Endothelial cell (in vitro differentiated cells): Measurements from ENCODE around the gene TMC5. TPM values are rescaled to one million over a fixed set of nuclear protein-coding genes. Genes with fewer than 3 reads are reported as not detected.

Source experiments
- DNase-seq: peaks from one replicate; pipeline ENCODE4 v3.0.0; 2021; ENCODE audit warnings: low spot score
- H3K27ac Mint-ChIP-seq: one replicate; pipeline ENCODE4 v1.8.0; 2021; ENCODE audit warnings: mixed read lengths, inconsistent platforms; ENCODE audit not compliant: unreplicated experiment
- H3K27me3 Mint-ChIP-seq: one replicate; pipeline ENCODE4 v1.8.0; 2021; ENCODE audit warnings: mild to moderate bottlenecking, moderate library complexity, mixed read lengths, inconsistent platforms; ENCODE audit not compliant: unreplicated experiment
- H3K36me3 Mint-ChIP-seq: one replicate; pipeline ENCODE4 v1.8.0; 2021; ENCODE audit warnings: mild to moderate bottlenecking, low read depth, mixed read lengths, inconsistent platforms; ENCODE audit not compliant: unreplicated experiment
- H3K4me1 Mint-ChIP-seq: one replicate; pipeline ENCODE4 v1.8.0; 2021; ENCODE audit warnings: mild to moderate bottlenecking, mixed read lengths, inconsistent platforms; ENCODE audit not compliant: unreplicated experiment
- H3K4me3 Mint-ChIP-seq: one replicate; pipeline ENCODE4 v1.8.0; 2021; ENCODE audit warnings: mild to moderate bottlenecking, mixed read lengths, inconsistent platforms; ENCODE audit not compliant: unreplicated experiment
- H3K9me3 Mint-ChIP-seq: one replicate; pipeline ENCODE4 v1.8.0; 2021; ENCODE audit warnings: mixed read lengths, inconsistent platforms; ENCODE audit not compliant: unreplicated experiment
- CTCF ChIP-seq: fragments of 200-600 bp; sonication (generic); IDR thresholded peaks from one replicate; pipeline ENCODE4 v1.5.0; 2021; ENCODE audit warnings: antibody characterized with exemption; ENCODE audit not compliant: unreplicated experiment
- total RNA-seq: library from RNA; stranded (reverse); fragmentation: NEBNext Ultra II Directional; extraction: Animal tissue kit (Norgen Biotek cat#: 25700); gene quantifications from one replicate; pipeline ENCODE4 v1.2.1, GENCODE V29; 2021; ENCODE audit not compliant: unreplicated experiment

Gene TMC5
- total RNA-seq, 1 donor from 2014 or later: 0.69 TPM

GRCh38 chr16:19507867-19508266 lies 90.2 kb downstream of the TMC5 start:
- H3K27ac Mint-ChIP-seq: no peak overlapping the region
- H3K4me1 Mint-ChIP-seq: no peaks in the 10 kb centered on the region
- no peaks in the 10 kb centered on the region for H3K9me3 Mint-ChIP-seq
- no peak for TF ChIP-seq CTCF
- peaks cover 10% of the 10 kb centered on the region for H3K36me3 Mint-ChIP-seq
- no peak overlapping the region for H3K4me3 Mint-ChIP-seq
- no peak for DNase-seq
- no peaks in the 10 kb centered on the region for H3K27me3 Mint-ChIP-seq

GRCh38 chr16:19512297-19512696 lies 94.6 kb downstream of the TMC5 start:
- no peak overlapping the region for H3K4me3 Mint-ChIP-seq
- no peak for DNase-seq
- no peaks in the 10 kb centered on the region for H3K4me1 Mint-ChIP-seq
- no peaks in the 10 kb centered on the region for H3K9me3 Mint-ChIP-seq
- peaks cover 15% of the 10 kb centered on the region for H3K36me3 Mint-ChIP-seq
- no peak overlapping the region for H3K27ac Mint-ChIP-seq
- no peak for TF ChIP-seq CTCF
- no peaks in the 10 kb centered on the region for H3K27me3 Mint-ChIP-seq

- Mint-ChIP-seq H3K9me3 (no peaks in the 10 kb centered on the region), H3K27me3 (no peaks in the 10 kb centered on the region), H3K27ac (no peak overlapping the region), H3K4me1 (no peaks in the 10 kb centered on the region), H3K36me3 (peaks cover 15% of the 10 kb centered on the region), H3K4me3 (no peak overlapping the region)
- no peak for DNase-seq
- no peak for TF ChIP-seq CTCF
Observed at GRCh38 chr16:19513377-19514053, 95.8 kb downstream of the TMC5 start.

GRCh38 chr16:19515757-19516156 lies 98.1 kb downstream of the TMC5 start:
- TF ChIP-seq CTCF: no peak
- Mint-ChIP-seq H3K27me3 (no peaks in the 10 kb centered on the region), H3K27ac (no peak overlapping the region), H3K36me3 (peaks cover 15% of the 10 kb centered on the region), H3K4me3 (no peak overlapping the region), H3K9me3 (no peaks in the 10 kb centered on the region), H3K4me1 (peaks cover 1% of the 10 kb centered on the region)
- no peak for DNase-seq

GRCh38 chr16:19517424-19518089 lies 99.9 kb downstream of the TMC5 start:
- no peak for TF ChIP-seq CTCF
- Mint-ChIP-seq H3K27ac (no peak overlapping the region), H3K9me3 (no peaks in the 10 kb centered on the region), H3K27me3 (no peaks in the 10 kb centered on the region), H3K4me3 (no peak overlapping the region), H3K4me1 (peaks cover 9% of the 10 kb centered on the region), H3K36me3 (peaks cover 15% of the 10 kb centered on the region)
- DNase-seq: no peak
